ENCODE measurements around the gene NTSR2. TPM values are rescaled to one million over a fixed set of nuclear protein-coding genes. Genes with fewer than 3 reads are reported as not detected.

The NTSR2 gene
- total and polyA plus RNA-seq, 2 experiments from 2014 or later = 0.10 TPM; not detected in 1

DNA sequence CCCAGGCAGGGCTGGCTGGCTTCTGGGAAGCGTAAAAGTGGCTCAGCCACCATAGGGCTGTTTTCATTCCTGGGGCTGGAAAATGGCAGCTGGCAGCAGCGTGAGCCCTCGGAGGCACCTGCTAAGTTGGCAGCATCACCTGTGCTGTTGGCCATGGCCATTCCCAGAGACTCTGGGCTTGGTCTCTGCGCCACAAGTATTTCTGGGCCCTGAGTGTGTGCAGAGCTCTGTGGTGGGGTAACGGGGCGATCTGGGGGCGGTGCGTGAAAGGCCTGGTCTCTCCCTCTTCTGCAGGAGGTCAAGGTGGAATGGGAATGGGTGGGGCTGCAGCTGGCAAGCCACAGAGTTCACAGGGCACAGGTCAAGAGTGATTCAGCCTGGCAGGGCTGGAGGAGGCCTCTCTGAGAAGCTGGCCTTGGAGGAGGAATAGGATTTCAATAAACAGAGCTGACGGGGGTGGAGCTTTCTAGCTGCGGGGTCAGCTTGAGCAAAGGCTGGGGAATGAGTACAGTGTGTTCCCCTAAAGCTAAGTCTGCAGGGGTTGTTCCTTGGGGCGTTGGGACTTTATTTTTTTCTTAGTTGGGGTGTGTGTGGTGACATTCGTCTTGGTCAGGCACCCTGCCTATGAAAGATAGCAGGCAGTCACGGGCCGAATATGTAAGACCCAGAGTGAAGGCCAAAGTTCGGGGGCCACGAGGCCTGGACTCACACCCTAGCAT is 10.3 kb upstream of the NTSR2 start:
- no peak for ATAC-seq
- Mint-ChIP-seq H3K9me3 (no peaks in the 10 kb centered on the region), H3K27me3 (ENCODE audit: insufficient read depth, low read depth, poor library complexity) (peaks cover 21% of the 10 kb centered on the region), H3K27ac (no peak overlapping the region), H3K36me3 (ENCODE audit: low read depth) (no peaks in the 10 kb centered on the region; the same call in 2 of the 3 replicates), H3K4me1 (peaks cover 56% of the 10 kb centered on the region), H3K4me3 (no peak overlapping the region)
- H3K4me3 ChIP-seq = no peak overlapping the region
- no peaks in the 10 kb centered on the region for H3K79me2 ChIP-seq (replicated peaks; ENCODE audit: insufficient read depth)
- DNase-seq (ENCODE audit: low spot score) = no peak
- H3K27me3 ChIP-seq (ENCODE audit: insufficient read depth) = no peaks in the 10 kb centered on the region
- H2AFZ ChIP-seq = no peak overlapping the region
- H3K4me1 ChIP-seq (ENCODE audit: insufficient read depth) = peaks cover 15% of the 10 kb centered on the region; the same call in 1 of the 2 replicates
- no peaks in the 10 kb centered on the region for H3K9me2 ChIP-seq (ENCODE audit: insufficient read depth)
- H4K20me1 ChIP-seq (replicated peaks; ENCODE audit: insufficient read depth) = no peaks in the 10 kb centered on the region; the same call in 1 of the 2 replicates
- H3K27ac ChIP-seq (ENCODE audit: low read depth) = no peak overlapping the region
- TF ChIP-seq POLR2AphosphoS5 (IDR thresholded peaks at IDR 0.05; ENCODE audit: low read depth) (no peak), ZNF114 (CRISPR knock-in tag; IDR thresholded peaks at IDR 0.05) (no peak), EZH2 (IDR thresholded peaks at IDR 0.05; ENCODE audit: low read depth, unreplicated experiment) (no peak), ZNF331 (CRISPR knock-in tag; IDR thresholded peaks at IDR 0.05; ENCODE audit: low read depth) (no peak), STAT1 (IDR thresholded peaks at IDR 0.05; ENCODE audit: unreplicated experiment) (no peak), CREB1 (CRISPR knock-in tag; IDR thresholded peaks at IDR 0.05; ENCODE audit: low read depth) (no peak), CTCF (conservative IDR thresholded peaks at IDR 0.05; ENCODE audit: low read depth in 2 of 2) (no peak), JUNB (IDR thresholded peaks at IDR 0.05; ENCODE audit: unreplicated experiment) (no peak), EZH2phosphoT487 (IDR thresholded peaks at IDR 0.05; ENCODE audit: unreplicated experiment) (no peak), NANOG (IDR thresholded peaks at IDR 0.05; ENCODE audit: borderline replicate concordance) (no peak)
- TF ChIP-seq, protein P1, sequence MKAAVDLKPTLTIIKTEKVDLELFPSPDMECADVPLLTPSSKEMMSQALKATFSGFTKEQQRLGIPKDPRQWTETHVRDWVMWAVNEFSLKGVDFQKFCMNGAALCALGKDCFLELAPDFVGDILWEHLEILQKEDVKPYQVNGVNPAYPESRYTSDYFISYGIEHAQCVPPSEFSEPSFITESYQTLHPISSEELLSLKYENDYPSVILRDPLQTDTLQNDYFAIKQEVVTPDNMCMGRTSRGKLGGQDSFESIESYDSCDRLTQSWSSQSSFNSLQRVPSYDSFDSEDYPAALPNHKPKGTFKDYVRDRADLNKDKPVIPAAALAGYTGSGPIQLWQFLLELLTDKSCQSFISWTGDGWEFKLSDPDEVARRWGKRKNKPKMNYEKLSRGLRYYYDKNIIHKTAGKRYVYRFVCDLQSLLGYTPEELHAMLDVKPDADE (IDR thresholded peaks at IDR 0.05) = no peak
- TF ChIP-seq, protein P2, sequence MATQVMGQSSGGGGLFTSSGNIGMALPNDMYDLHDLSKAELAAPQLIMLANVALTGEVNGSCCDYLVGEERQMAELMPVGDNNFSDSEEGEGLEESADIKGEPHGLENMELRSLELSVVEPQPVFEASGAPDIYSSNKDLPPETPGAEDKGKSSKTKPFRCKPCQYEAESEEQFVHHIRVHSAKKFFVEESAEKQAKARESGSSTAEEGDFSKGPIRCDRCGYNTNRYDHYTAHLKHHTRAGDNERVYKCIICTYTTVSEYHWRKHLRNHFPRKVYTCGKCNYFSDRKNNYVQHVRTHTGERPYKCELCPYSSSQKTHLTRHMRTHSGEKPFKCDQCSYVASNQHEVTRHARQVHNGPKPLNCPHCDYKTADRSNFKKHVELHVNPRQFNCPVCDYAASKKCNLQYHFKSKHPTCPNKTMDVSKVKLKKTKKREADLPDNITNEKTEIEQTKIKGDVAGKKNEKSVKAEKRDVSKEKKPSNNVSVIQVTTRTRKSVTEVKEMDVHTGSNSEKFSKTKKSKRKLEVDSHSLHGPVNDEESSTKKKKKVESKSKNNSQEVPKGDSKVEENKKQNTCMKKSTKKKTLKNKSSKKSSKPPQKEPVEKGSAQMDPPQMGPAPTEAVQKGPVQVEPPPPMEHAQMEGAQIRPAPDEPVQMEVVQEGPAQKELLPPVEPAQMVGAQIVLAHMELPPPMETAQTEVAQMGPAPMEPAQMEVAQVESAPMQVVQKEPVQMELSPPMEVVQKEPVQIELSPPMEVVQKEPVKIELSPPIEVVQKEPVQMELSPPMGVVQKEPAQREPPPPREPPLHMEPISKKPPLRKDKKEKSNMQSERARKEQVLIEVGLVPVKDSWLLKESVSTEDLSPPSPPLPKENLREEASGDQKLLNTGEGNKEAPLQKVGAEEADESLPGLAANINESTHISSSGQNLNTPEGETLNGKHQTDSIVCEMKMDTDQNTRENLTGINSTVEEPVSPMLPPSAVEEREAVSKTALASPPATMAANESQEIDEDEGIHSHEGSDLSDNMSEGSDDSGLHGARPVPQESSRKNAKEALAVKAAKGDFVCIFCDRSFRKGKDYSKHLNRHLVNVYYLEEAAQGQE (IDR thresholded peaks at IDR 0.05; ENCODE audit: unreplicated experiment) = no peak
- TF ChIP-seq, protein P3, sequence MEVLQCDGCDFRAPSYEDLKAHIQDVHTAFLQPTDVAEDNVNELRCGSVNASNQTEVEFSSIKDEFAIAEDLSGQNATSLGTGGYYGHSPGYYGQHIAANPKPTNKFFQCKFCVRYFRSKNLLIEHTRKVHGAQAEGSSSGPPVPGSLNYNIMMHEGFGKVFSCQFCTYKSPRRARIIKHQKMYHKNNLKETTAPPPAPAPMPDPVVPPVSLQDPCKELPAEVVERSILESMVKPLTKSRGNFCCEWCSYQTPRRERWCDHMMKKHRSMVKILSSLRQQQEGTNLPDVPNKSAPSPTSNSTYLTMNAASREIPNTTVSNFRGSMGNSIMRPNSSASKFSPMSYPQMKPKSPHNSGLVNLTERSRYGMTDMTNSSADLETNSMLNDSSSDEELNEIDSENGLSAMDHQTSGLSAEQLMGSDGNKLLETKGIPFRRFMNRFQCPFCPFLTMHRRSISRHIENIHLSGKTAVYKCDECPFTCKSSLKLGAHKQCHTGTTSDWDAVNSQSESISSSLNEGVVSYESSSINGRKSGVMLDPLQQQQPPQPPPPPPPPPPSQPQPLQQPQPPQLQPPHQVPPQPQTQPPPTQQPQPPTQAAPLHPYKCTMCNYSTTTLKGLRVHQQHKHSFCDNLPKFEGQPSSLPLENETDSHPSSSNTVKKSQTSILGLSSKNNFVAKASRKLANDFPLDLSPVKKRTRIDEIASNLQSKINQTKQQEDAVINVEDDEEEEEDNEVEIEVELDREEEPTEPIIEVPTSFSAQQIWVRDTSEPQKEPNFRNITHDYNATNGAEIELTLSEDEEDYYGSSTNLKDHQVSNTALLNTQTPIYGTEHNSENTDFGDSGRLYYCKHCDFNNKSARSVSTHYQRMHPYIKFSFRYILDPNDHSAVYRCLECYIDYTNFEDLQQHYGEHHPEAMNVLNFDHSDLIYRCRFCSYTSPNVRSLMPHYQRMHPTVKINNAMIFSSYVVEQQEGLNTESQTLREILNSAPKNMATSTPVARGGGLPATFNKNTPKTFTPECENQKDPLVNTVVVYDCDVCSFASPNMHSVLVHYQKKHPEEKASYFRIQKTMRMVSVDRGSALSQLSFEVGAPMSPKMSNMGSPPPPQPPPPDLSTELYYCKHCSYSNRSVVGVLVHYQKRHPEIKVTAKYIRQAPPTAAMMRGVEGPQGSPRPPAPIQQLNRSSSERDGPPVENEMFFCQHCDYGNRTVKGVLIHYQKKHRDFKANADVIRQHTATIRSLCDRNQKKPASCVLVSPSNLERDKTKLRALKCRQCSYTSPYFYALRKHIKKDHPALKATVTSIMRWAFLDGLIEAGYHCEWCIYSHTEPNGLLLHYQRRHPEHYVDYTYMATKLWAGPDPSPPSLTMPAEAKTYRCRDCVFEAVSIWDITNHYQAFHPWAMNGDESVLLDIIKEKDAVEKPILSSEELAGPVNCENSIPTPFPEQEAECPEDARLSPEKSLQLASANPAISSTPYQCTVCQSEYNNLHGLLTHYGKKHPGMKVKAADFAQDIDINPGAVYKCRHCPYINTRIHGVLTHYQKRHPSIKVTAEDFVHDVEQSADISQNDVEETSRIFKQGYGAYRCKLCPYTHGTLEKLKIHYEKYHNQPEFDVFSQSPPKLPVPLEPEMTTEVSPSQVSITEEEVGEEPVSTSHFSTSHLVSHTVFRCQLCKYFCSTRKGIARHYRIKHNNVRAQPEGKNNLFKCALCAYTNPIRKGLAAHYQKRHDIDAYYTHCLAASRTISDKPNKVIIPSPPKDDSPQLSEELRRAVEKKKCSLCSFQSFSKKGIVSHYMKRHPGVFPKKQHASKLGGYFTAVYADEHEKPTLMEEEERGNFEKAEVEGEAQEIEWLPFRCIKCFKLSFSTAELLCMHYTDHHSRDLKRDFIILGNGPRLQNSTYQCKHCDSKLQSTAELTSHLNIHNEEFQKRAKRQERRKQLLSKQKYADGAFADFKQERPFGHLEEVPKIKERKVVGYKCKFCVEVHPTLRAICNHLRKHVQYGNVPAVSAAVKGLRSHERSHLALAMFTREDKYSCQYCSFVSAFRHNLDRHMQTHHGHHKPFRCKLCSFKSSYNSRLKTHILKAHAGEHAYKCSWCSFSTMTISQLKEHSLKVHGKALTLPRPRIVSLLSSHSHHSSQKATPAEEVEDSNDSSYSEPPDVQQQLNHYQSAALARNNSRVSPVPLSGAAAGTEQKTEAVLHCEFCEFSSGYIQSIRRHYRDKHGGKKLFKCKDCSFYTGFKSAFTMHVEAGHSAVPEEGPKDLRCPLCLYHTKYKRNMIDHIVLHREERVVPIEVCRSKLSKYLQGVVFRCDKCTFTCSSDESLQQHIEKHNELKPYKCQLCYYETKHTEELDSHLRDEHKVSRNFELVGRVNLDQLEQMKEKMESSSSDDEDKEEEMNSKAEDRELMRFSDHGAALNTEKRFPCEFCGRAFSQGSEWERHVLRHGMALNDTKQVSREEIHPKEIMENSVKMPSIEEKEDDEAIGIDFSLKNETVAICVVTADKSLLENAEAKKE (CRISPR knock-in tag; IDR thresholded peaks at IDR 0.05) = no peak
- H3F3A ChIP-seq (replicated peaks; ENCODE audit: low read depth) = no peaks in the 10 kb centered on the region
- H3K4me2 ChIP-seq = no peak overlapping the region
- H3K36me3 ChIP-seq (ENCODE audit: insufficient read depth) = no peaks in the 10 kb centered on the region
